CD14-positive monocyte (primary cell): Measurements from ENCODE around the gene CAPZA1. TPM values are rescaled to one million over a fixed set of nuclear protein-coding genes. Genes with fewer than 3 reads are reported as not detected.

ENCODE experiments used
- DNase-seq, 3 donors: peaks; one replicate each; pipeline ENCODE4 v3.0.0-alpha.2; 2011 to 2022
- H2AFZ ChIP-seq: 2 replicates; pipeline ENCODE4 v1.6.0; 2012; ENCODE audit warnings: mild to moderate bottlenecking, low read depth, low read length, inconsistent platforms; ENCODE audit not compliant: insufficient read depth, poor library complexity, severe bottlenecking
- H3K27ac ChIP-seq, 2 donors: 1 replicate in 1 of 2; 2 replicates in 1 of 2; pipeline ENCODE4 v1.5.1; 2012 to 2013; ENCODE audit warnings: low read length in 2 of 2, control low read depth in 1 of 2, inconsistent platforms in 1 of 2, low read depth in 1 of 2, mild to moderate bottlenecking in 1 of 2
- H3K27me3 ChIP-seq, 2 donors: one replicate each; pipeline versions ENCODE4 v1.6.0 to v1.6.1; 2011 to 2013; ENCODE audit warnings: low read length in 2 of 2; ENCODE audit not compliant: control insufficient read depth in 2 of 2, insufficient read depth in 2 of 2
- H3K36me3 ChIP-seq, 2 donors: replicated peaks in 1 of 2; 1 replicate in 1 of 2; 2 replicates in 1 of 2; pipeline versions ENCODE4 v1.5.1 to v1.6.1; 2012 to 2013; ENCODE audit warnings: low read length in 2 of 2, control low read depth in 1 of 2, inconsistent platforms in 1 of 2, mild to moderate bottlenecking in 1 of 2; ENCODE audit not compliant: insufficient read depth in 2 of 2, control insufficient read depth in 1 of 2
- H3K4me1 ChIP-seq, 2 donors: 1 replicate in 1 of 2; 2 replicates in 1 of 2; pipeline versions ENCODE4 v1.5.1 to v1.6.1; 2012 to 2013; ENCODE audit warnings: low read length in 2 of 2, control low read depth in 1 of 2, inconsistent platforms in 1 of 2, mild to moderate bottlenecking in 1 of 2, moderate library complexity in 1 of 2; ENCODE audit not compliant: insufficient read depth in 2 of 2, control insufficient read depth in 1 of 2
- H3K4me2 ChIP-seq: replicated peaks from 2 replicates; pipeline ENCODE3; 2012; ENCODE audit warnings: low read length, moderate library complexity, mild to moderate bottlenecking; ENCODE audit not compliant: poor library complexity, severe bottlenecking; ENCODE audit errors: extremely low read depth
- H3K4me3 ChIP-seq, 3 experiments: fragments of 200-600 bp in 1 of 3; sonication (generic) in 1 of 3; replicated peaks in 1 of 3; 1 replicate in 2 of 3; 2 replicates in 1 of 3; pipeline ENCODE4 v1.5.1; 2011 to 2013; ENCODE audit warnings: low read length in 3 of 3, mild to moderate bottlenecking in 3 of 3, control low read depth in 2 of 3, low read depth in 2 of 3, inconsistent platforms in 1 of 3, moderate library complexity in 1 of 3
- H3K79me2 ChIP-seq: 2 replicates; pipeline ENCODE4 v1.6.0; 2012; ENCODE audit warnings: mild to moderate bottlenecking, control low read depth, inconsistent platforms, low read length, moderate library complexity; ENCODE audit not compliant: insufficient read depth
- H3K9ac ChIP-seq: 2 replicates; pipeline ENCODE4 v1.6.0; 2017; ENCODE audit warnings: low read length, mild to moderate bottlenecking; ENCODE audit not compliant: insufficient read depth, poor library complexity, severe bottlenecking
- H3K9me3 ChIP-seq, 2 donors: replicated peaks in 1 of 2; 1 replicate in 1 of 2; 2 replicates in 1 of 2; pipeline versions ENCODE4 v1.5.1 to v1.6.1; 2012 to 2013; ENCODE audit warnings: low read length in 2 of 2, control low read depth in 1 of 2; ENCODE audit not compliant: control insufficient read depth in 1 of 2, insufficient read depth in 1 of 2
- H4K20me1 ChIP-seq: 2 replicates; pipeline ENCODE4 v1.6.0; 2012; ENCODE audit warnings: mild to moderate bottlenecking, low read length, control low read depth, moderate library complexity; ENCODE audit not compliant: insufficient read depth
- H3K27ac Mint-ChIP-seq, 7 donors: one replicate each; pipeline ENCODE4 v1.8.0; 2020; ENCODE audit warnings: mild to moderate bottlenecking in 7 of 7, mixed read lengths in 7 of 7, moderate library complexity in 6 of 7, inconsistent platforms in 2 of 7
- H3K27me3 Mint-ChIP-seq, 3 donors: one replicate each; pipeline ENCODE4 v1.8.0; 2021 to 2022; ENCODE audit warnings: low read depth in 3 of 3, mild to moderate bottlenecking in 3 of 3, mixed read lengths in 3 of 3, moderate library complexity in 3 of 3, inconsistent platforms in 1 of 3
- H3K36me3 Mint-ChIP-seq, 2 donors: one replicate each; pipeline ENCODE4 v1.8.0; 2020; ENCODE audit warnings: mixed read lengths in 2 of 2, inconsistent platforms in 1 of 2, mild to moderate bottlenecking in 1 of 2
- H3K4me1 Mint-ChIP-seq: one replicate; pipeline ENCODE4 v1.8.0; 2020; ENCODE audit warnings: mild to moderate bottlenecking, mixed read lengths
- H3K4me3 Mint-ChIP-seq, 2 donors: one replicate each; pipeline ENCODE4 v1.8.0; 2020; ENCODE audit warnings: mild to moderate bottlenecking in 2 of 2, mixed read lengths in 2 of 2, moderate library complexity in 1 of 2
- H3K9me3 Mint-ChIP-seq, 7 donors: one replicate each; pipeline ENCODE4 v1.8.0; 2020 to 2022; ENCODE audit warnings: mixed read lengths in 7 of 7, mild to moderate bottlenecking in 6 of 7, moderate library complexity in 6 of 7, inconsistent platforms in 2 of 7
- WGBS: methylation state at CpG from one replicate; pipeline ENCODE4 v1.1.5; 2013; ENCODE audit warnings: missing lambda C conversion rate; ENCODE audit not compliant: insufficient coverage; 5-methylcytosine and 5-hydroxymethylcytosine counted together
- intact Hi-C, 2 donors: fragments of 100-400 bp; cut with micrococcal nuclease; formaldehyde crosslinking; loops; one replicate each; pipeline versions ENCODE4 v1.15.0 to v1.15.1; 2023
- polyA plus RNA-seq, 3 donors: library from polyadenylated mRNA; depleted of rRNA in 1 of 3; unstranded in 2 of 3; stranded (reverse) in 1 of 3; fragments of 300-500 nt in 2 of 3; fragments of >200 nt in 1 of 3; fragmentation: Illumina TruSeq in 2 of 3; gene quantifications; 1 replicate in 2 of 3; 2 replicates in 1 of 3; pipeline ENCODE4 v1.2.3, GENCODE V29; 2012 to 2021
- TF ChIP-seq, protein P1 (sequence below): fragments of 200-600 bp; IDR thresholded peaks from one replicate; pipeline ENCODE4 v1.8.0; 2022; ENCODE audit warnings: antibody characterized with exemption, mild to moderate bottlenecking

The CAPZA1 gene
- polyA plus RNA-seq, 3 donors = 93.4 to 357 (median 339) TPM

DNA sequence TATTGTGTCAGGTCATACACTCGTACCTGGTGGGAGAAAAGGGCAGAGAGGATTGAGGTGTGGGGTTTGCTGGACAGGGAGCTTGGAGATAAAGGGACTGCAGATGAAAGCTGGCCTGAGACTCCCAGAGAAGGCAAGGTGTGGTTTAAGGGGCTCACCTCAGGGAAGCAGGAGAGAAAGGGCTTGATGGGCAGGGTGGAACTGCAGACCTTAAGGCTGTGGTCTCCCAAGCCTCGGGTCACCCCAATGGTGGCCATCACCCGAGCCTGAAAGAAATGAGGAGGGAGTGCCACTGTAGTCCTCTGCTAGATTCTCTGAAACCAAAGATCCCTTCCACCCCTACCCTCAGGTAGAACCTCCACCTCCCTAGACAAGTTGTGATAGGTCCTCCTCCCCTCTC is 91.0 kb downstream of the CAPZA1 start:
- Histone ChIP-seq H3K4me2 (no peak overlapping the region), H3K4me1 (peaks cover 31 to 41% of the 10 kb centered on the region in 2 donors), H3K79me2 (no peaks in the 10 kb centered on the region), H3K27me3 (peaks cover 0 to 28% of the 10 kb centered on the region in 2 donors), H3K27ac (no peak overlapping the region), H3K9ac (no peak overlapping the region), H3K36me3 (no peaks in the 10 kb centered on the region), H2AFZ (no peak overlapping the region), H3K9me3 (no peaks in the 10 kb centered on the region), H4K20me1 (no peaks in the 10 kb centered on the region), H3K4me3 (no peak overlapping the region)
- H3K9me3 Mint-ChIP-seq = peaks cover 0 to 2% (median 0%) of the 10 kb centered on the region in 7 donors
- peak overlapping the region; percentile 8 to 20 for H3K4me3 Mint-ChIP-seq
- no peak for DNase-seq
- intact Hi-C loops = loop anchor here (5.0 to 10.0 kb wide), 3 partner anchors 244 to 1574 kb away; partner anchors contain the start of gene SLC16A1 (in 1 of the 2)
- WGBS = 100% methylated on average over 3 of the region's 3 CpGs
- TF ChIP-seq, protein P1, sequence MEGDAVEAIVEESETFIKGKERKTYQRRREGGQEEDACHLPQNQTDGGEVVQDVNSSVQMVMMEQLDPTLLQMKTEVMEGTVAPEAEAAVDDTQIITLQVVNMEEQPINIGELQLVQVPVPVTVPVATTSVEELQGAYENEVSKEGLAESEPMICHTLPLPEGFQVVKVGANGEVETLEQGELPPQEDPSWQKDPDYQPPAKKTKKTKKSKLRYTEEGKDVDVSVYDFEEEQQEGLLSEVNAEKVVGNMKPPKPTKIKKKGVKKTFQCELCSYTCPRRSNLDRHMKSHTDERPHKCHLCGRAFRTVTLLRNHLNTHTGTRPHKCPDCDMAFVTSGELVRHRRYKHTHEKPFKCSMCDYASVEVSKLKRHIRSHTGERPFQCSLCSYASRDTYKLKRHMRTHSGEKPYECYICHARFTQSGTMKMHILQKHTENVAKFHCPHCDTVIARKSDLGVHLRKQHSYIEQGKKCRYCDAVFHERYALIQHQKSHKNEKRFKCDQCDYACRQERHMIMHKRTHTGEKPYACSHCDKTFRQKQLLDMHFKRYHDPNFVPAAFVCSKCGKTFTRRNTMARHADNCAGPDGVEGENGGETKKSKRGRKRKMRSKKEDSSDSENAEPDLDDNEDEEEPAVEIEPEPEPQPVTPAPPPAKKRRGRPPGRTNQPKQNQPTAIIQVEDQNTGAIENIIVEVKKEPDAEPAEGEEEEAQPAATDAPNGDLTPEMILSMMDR = no peak
- peaks cover 28% of the 10 kb centered on the region for H3K4me1 Mint-ChIP-seq
- H3K36me3 Mint-ChIP-seq = peaks cover 0 to 1% of the 10 kb centered on the region in 2 donors
- H3K27ac Mint-ChIP-seq = no peak overlapping the region
- H3K27me3 Mint-ChIP-seq = peaks cover 27 to 60% (median 42%) of the 10 kb centered on the region in 3 donors

DNA sequence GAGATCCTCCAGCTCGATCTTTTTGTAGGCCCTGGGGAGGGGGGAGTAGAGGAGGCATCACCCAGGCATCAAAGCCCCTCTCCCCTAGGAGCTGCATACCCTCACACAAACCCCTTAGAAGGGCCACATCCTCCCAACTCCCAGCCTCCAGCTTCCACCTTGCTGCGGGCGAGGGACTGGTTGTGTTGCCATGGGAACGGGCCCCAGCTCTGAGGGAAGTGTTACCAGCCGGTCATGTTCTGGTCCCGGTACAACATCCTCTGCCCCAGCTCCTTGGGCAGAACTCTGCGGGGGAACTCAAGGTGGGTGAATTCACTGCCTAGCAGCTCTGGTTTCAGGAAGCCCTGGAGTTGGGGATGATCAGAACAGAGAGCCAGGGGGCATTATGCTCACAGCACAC is 91.4 kb downstream of the CAPZA1 start:
- no peak overlapping the region for H3K4me3 Mint-ChIP-seq
- DNase-seq = no peak
- H3K27ac Mint-ChIP-seq = no peak overlapping the region

More for the DNA sequence above, 91.4 kb downstream of the CAPZA1 start:
- TF ChIP-seq, protein P1 = no peak
- H2AFZ ChIP-seq = no peak overlapping the region
- H3K9me3 ChIP-seq = no peaks in the 10 kb centered on the region
- H3K36me3 ChIP-seq = no peaks in the 10 kb centered on the region
- Mint-ChIP-seq H3K27me3 (peaks cover 26 to 55% (median 39%) of the 10 kb centered on the region in 3 donors), H3K9me3 (peaks cover 0 to 2% (median 0%) of the 10 kb centered on the region in 7 donors), H3K4me1 (peaks cover 28% of the 10 kb centered on the region), H3K36me3 (no peaks in the 10 kb centered on the region)
- 41% methylated on average over 4 of the region's 7 CpGs for WGBS
- peaks cover 31 to 41% of the 10 kb centered on the region in 2 donors for H3K4me1 ChIP-seq
- no peak overlapping the region for H3K27ac ChIP-seq
- H3K79me2 ChIP-seq = no peaks in the 10 kb centered on the region
- H3K4me3 ChIP-seq = no peak overlapping the region
- peaks cover 0 to 24% of the 10 kb centered on the region in 2 donors for H3K27me3 ChIP-seq
- H3K4me2 ChIP-seq = no peak overlapping the region
- intact Hi-C loops = loop anchor here (5.0 to 10.0 kb wide), 3 partner anchors 244 to 1574 kb away; partner anchors contain the start of gene SLC16A1 (in 1 of the 2)
- no peaks in the 10 kb centered on the region for H4K20me1 ChIP-seq
- no peak overlapping the region for H3K9ac ChIP-seq
